ENCODE results near the gene LSM3.

Gene LSM3

GRCh38 chr3:14248849-14249523, 70.4 kb downstream of the LSM3 start:
- peaks cover 8% of the 10 kb centered on the region for H3K9me3 Mint-ChIP-seq
- peaks cover 11% of the 10 kb centered on the region for H3K27me3 Mint-ChIP-seq (ENCODE audit: low read depth, poor library complexity)
- H3K4me1 Mint-ChIP-seq, result peaks cover 61% of the 10 kb centered on the region
- peak overlapping the region; percentile 53 for H3K27ac Mint-ChIP-seq
- H3K36me3 Mint-ChIP-seq (ENCODE audit: low read depth), result no peaks in the 10 kb centered on the region
- H3K4me3 Mint-ChIP-seq, result no peak overlapping the region
- no peak for DNase-seq
- no peak for TF ChIP-seq CTCF (IDR thresholded peaks at IDR 0.05)

All from nephron progenitor cell (in vitro differentiated cells).